ENCODE data around the gene WDR4.
"Not testable (repeated sequence)": the region's sequence is repeated elsewhere in the genome, so short reads cannot be mapped to it uniquely, and the experiment has no call there.

WDR4 gene

GRCh38 chr21:42839271-42840231 lies 39.8 kb downstream of the WDR4 start:
- DNase-seq (ENCODE audit: low spot score): no peak

GRCh38 chr21:42838212-42838690 lies 41.1 kb downstream of the WDR4 start:
- not testable (repeated sequence) for DNase-seq (ENCODE audit: low spot score)

GRCh38 chr21:42837421-42838211 lies 41.7 kb downstream of the WDR4 start:
- DNase-seq (ENCODE audit: low spot score): no peak

GRCh38 chr21:42836767-42837301 lies 42.5 kb downstream of the WDR4 start:
- no peak for DNase-seq (ENCODE audit: low spot score)

GRCh38 chr21:42836402-42836666 lies 43.0 kb downstream of the WDR4 start:
- DNase-seq (ENCODE audit: low spot score): no peak

GRCh38 chr21:42835611-42836401 lies 43.5 kb downstream of the WDR4 start:
- DNase-seq (ENCODE audit: low spot score): no peak

- DNase-seq (ENCODE audit: low spot score): no peak
Observed at GRCh38 chr21:42835211-42835610, 44.1 kb downstream of the WDR4 start.

- no peak for DNase-seq (ENCODE audit: low spot score)
Observed at GRCh38 chr21:42834726-42835191, 44.6 kb downstream of the WDR4 start.

- no peak for DNase-seq (ENCODE audit: low spot score)
Observed at GRCh38 chr21:42833859-42834725, 45.2 kb downstream of the WDR4 start.

GRCh38 chr21:42833439-42833815 lies 45.9 kb downstream of the WDR4 start:
- no peak for DNase-seq (ENCODE audit: low spot score)

GRCh38 chr21:42832321-42832630 lies 47.1 kb downstream of the WDR4 start:
- DNase-seq (ENCODE audit: low spot score): not testable (repeated sequence)

- no peak for DNase-seq (ENCODE audit: low spot score)
Observed at GRCh38 chr21:42830456-42831455, 48.6 kb downstream of the WDR4 start.

- DNase-seq (ENCODE audit: low spot score): no peak
Observed at GRCh38 chr21:42829954-42830353, 49.4 kb downstream of the WDR4 start.

- no peak for DNase-seq (ENCODE audit: low spot score)
Observed at GRCh38 chr21:42829417-42829816, 49.9 kb downstream of the WDR4 start.

GRCh38 chr21:42827588-42827987 lies 51.8 kb downstream of the WDR4 start:
- DNase-seq (ENCODE audit: low spot score): no peak

- DNase-seq (ENCODE audit: low spot score): no peak
Observed at GRCh38 chr21:42820616-42821465, 58.5 kb downstream of the WDR4 start.

GRCh38 chr21:42819861-42820615 lies 59.3 kb downstream of the WDR4 start:
- DNase-seq (ENCODE audit: low spot score): no peak

GRCh38 chr21:42818328-42818749 lies 61.0 kb downstream of the WDR4 start:
- DNase-seq (ENCODE audit: low spot score): peak; percentile 67

All from Ammon's horn (tissue), 1 donor.